NOMO-1 treated with dmso at 0.1 percent for 144 hours (cell line): Measurements from ENCODE around the gene MYCBP.
"Not testable (repeated sequence)": the region's sequence is repeated elsewhere in the genome, so short reads cannot be mapped to it uniquely, and the experiment has no call there.

Source experiments
- DNase-seq: peaks from one replicate; lab custom pipeline; 2025; ENCODE audit not compliant: unreplicated experiment; lab: John Stamatoyannopoulos, UW

MYCBP gene, protein sequence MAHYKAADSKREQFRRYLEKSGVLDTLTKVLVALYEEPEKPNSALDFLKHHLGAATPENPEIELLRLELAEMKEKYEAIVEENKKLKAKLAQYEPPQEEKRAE

GRCh38 chr1:38873027-38873969 is at the start of gene MYCBP:
TSS of gene MYCBP (minus strand) at chr1:38873348. CDS start at chr1:38873305, 43 bp downstream.
- peak; percentile 94 for DNase-seq

DNA sequence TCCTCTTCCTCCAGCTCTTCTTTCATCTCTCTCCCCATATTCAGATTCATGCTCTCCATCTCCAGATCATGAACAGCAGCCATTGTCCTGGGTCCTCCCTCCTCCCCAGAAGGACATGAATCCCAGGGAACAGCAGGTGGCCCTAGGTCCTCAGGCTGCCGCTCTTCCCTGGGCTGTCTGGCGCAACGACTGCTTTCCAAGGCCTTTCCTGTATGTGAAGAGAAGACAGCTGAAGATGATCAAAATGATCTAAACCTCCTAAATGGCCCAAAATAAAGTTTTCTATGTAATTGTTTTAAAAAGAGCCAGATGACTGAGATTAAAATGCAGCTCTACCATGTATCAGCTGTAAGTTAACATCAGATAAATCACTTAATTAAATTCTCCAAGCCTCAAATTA is 46.0 kb upstream of the MYCBP start:
- no peak for DNase-seq

DNA sequence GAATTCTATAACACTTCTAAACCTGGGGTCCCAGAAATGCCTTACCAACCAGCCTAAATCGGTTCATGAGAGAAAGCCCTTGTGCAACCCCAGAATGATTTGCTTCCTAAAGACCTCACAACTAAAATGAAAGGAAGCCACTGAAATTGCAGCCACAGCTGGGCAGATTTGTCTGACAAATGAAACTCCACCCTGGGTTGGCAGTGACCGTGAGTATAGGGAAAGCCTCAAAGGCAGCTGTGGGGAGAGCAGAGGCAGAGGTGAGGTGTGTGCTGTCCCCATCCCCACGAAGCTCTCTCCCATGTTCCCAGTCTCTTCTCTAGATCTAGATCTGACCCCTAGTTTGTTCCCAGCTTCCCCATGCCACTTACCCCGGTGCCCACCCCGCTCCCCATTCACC is 45.4 kb upstream of the MYCBP start:
- no peak for DNase-seq

DNA sequence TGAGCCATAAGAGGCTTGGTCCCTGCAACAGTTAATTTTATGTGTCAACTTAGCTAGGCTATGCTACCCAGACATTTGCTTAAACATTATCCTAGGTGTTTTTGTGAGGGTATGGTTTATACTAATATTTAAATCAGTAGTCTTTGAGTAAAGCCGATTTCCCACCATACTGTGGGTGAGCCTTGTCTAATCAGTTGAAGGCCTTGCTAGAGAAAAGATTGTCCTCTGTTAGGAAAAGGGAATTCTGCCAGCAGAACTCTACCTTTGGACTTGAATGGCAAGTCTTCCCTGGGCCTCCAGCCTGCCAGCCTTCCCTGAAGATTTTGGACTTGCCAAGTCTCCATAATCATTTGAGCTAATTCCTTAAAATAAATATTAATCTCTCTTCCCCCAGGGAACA is 44.6 kb upstream of the MYCBP start:
- no peak for DNase-seq

DNA sequence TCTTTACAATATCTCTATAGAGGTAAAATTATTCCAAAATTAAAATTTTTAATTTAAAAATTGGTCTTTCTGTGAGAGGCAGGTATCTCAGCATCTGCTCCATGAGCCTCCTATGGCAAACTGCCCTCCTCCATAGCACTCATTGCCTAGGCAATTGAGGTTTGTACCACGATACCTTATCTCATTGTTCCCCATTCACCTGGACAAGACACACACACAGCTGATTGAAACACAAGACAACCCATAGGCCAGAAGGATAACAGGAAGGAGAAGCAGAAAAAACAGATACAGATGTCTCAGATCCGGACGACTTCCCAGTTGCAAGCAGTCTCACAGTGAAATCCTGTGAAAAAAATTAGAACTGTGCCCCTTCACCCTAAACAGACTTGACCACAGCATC is 44.2 kb upstream of the MYCBP start:
- DNase-seq: no peak

DNA sequence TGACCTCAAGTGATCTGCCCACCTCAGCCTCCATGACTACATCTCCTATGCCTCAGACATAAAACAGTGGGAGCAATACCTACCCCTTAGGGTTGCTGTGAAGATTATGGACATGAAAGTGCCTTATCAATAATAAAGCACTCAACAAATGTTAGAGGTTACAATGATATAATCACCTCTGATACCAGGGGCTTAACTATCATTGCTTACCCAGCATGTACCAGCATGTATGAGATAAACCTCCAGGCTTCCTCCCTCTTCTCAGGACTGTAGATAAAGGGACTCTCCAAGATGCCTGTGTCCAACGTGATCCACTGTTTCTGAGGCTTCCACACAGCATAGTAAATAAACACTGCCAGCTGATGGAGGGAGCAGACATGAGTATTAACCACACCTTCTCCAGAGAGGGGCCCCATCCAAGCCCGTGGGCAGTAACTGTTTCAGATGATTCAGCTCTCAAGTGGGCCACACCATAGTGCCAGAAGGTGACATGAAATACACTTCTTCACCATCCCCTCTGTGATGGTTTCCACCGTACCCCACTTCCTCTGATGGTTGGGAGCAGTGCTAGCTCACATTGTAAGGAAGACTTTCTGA is 42.3 kb upstream of the MYCBP start:
- DNase-seq: no peak

DNA sequence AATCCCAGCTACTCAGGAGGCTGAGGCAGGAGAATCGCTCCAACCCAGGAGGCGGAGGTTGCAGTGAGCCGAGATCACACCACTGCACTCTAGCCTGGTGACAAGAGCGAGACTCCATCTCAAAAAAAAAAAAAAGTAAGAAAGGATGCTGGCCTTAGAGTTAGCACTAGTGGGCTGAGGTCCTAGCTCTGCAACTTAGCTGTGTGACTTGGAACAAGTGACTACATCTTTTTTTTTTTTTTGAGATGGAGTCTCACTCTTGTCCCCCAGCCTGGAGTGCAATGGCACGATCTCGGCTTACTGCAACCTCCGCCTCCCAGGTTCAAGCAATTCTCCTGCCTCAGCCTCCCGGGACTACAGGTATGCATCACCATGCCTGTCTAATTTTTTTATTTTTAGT is 41.8 kb upstream of the MYCBP start:
- not testable (repeated sequence) for DNase-seq

GRCh38 chr1:38908821-38909220 is 35.7 kb upstream of the MYCBP start:
- DNase-seq: no peak

GRCh38 chr1:38905985-38906384 is 32.8 kb upstream of the MYCBP start:
- DNase-seq: no peak

DNA sequence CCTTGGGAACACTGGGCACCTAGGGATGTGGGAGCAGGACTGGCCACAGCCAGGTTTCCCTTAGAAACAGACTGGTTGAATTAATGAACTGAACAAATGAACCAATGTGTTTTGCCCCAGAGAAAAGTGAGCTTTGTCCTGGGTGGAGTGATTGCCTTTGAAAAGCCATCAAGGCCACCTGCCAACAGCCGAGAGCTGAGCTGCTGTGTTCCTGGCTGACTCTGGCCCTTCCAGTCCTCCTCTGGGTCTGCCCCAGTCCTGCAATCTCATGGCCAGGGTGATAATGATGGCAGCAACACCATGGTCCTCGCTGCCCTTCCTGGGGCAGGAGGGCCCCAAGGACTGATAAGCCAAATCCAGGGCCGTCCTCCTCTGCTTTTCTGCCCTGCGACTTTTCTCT is 26.4 kb upstream of the MYCBP start:
- DNase-seq: no peak

DNA sequence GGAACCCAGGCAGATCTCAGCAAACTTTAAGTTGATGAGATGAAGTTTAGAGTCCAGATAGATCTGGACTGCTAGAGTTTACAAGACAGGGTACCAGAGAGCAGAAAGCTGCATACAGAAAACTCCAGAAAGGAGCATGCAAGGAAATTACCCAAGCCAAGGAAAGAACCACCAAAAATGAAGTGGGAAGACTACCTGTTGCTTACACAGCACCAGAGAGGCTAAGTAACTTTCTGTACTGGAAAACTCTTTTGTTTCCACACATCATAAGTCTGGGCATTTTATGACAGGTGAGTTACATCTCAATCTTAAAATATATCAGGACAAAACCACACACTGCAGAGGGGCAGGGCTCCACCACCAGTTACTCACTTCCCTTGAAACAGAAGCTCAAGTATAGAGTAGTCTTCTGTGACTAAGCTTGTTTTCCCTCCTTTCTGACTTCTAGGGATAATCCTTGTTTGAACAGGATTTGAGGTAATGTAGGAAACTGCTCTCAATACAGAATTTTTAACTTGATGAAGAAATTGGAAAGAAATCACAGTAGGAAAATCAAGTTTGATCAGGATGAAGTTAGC is 25.6 kb upstream of the MYCBP start:
- DNase-seq: no peak

- DNase-seq: no peak
Measured at GRCh38 chr1:38896169-38896568, 23.0 kb upstream of the MYCBP start.

- DNase-seq: no peak
Measured at GRCh38 chr1:38892976-38893375, 19.8 kb upstream of the MYCBP start.

DNA sequence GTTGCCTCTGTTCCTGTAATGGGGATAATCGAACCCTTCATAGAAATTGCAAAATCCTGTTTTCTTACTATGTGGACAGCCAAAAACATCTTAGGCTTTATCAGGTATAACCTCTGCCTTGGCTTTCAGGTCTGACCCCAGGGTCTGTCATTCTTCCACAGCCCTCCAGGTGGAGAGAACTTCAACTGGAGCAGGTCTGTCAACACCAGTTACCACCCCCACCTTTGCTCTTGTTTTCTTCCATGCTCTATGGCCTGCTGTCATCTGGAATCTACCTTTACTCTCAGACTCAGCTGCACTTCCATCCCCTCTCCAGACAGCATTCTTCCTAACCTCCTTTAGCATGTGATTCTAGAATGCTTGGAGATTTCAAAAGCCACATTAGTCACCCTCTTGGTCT is 18.6 kb upstream of the MYCBP start:
- DNase-seq: no peak

GRCh38 chr1:38889589-38889988 is 16.4 kb upstream of the MYCBP start:
- DNase-seq: no peak

DNA sequence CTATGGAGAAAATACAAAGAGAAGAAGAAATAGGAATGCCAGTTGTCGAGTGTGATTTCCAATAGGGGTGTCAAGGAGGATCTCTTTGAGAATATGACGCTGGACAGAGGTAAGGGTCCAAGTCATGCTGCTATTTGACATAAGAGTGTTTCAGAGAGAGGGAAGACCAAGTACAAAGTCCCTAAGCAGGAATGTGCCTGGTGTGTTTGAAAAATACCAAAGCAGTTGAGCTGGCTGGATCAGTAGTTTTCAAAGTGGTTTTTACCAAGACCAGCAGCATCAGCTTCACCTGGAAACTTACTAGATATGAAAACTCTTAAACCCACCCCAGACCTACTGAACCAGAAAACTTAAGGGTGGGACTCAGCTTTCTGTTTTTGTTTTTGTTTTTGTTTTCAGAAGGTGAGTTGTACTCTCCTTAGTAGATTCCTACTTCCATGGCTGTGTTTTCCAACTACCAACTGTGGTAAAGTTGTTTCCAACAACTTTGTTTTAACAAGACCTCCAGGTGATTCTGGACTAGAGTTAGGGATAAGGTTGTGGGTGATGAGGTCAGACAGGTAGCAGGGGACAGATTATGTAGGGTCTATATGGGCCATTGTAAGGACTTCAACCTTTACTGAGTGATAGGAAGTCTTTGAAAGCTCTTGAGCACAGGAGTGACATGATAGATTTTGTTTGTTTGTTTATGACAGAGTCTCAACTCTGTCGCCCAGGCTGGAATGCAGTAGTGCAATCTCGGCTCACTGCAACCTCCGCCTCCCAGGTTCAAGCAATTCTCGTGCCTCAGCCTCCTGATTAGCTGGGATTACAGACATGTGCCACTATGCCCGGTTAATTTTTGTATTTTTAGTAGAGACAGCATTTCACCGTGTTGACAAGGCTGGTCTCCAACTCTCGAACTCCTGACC is 15.5 kb upstream of the MYCBP start:
- DNase-seq: no peak

DNA sequence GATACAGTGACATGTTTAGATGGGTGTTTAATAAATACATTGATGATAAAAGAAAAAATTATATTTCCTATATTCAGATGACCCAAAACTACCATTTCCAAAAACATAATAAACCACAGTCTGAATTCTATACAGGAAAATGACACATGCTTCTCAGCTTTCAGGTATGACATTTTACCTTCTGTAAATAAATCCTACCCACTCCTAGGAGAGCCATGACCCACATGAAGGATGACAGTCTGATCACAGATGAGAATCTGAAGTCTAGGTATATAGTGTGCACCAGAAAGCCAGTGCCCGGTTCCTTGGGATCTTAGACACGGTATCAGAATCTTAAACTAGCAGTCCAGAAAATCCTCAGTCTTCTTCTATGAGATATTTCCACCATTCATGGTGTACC is 11.9 kb upstream of the MYCBP start:
- DNase-seq: no peak

DNA sequence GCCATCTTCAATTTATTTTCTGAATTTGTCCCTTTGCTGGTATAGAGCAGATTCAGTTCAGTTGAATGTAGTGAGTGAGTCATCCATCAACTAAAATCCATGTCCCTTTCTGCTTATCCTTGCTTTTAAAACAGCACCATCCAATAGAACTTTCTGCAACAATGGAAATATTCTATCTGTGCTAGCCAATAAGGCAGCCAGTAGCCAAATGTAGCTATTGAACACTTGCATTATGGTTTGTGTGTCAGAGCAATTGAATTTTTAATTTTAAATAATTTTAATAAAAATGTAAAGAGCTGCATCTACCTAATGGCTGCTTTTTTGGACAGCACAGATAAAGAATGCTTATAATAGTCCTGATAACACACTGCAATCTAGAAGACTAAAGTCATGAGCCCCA is 8.3 kb upstream of the MYCBP start, which contains the start of gene GJA9:
TSS of gene GJA9 (minus strand) at position 101 of the 400 bp plus-strand sequence. CDS start 5,489 bp downstream, outside the sequence.
- no peak for DNase-seq

GRCh38 chr1:38875811-38876210 is 2.7 kb upstream of the MYCBP start:
- DNase-seq: no peak

GRCh38 chr1:38872401-38873026 is 634 bp downstream of the MYCBP start:
- no peak for DNase-seq
